Upper lobe of left lung (tissue), 4 donors: ENCODE data around the gene ZNF563.
"Not testable (repeated sequence)": the region's sequence is repeated elsewhere in the genome, so short reads cannot be mapped to it uniquely, and the experiment has no call there.

Source experiments
- CTCF ChIP-seq, 6 experiments: fragments of 450-650 bp in 4 of 6; fragments of 200-600 bp in 2 of 6; sonication (generic) in 2 of 6; IDR thresholded peaks; one replicate each; pipeline ENCODE4 v1.5.1; 2016 to 2019; ENCODE audit warnings: antibody characterized with exemption in 6 of 6
- EP300 ChIP-seq, 4 donors: sonication (generic); formaldehyde crosslinking; IDR thresholded peaks; one replicate each; pipeline ENCODE4 v1.5.1; 2017; ENCODE audit warnings: antibody characterized with exemption in 4 of 4, control low read depth in 2 of 4
- POLR2A ChIP-seq, 4 donors: fragments of 450-650 bp; IDR thresholded peaks; one replicate each; pipeline ENCODE4 v1.5.1; 2016 to 2017; ENCODE audit warnings: antibody characterized with exemption in 4 of 4, mild to moderate bottlenecking in 2 of 4
- POLR2AphosphoS5 ChIP-seq, 2 donors: sonication (generic); formaldehyde crosslinking; IDR thresholded peaks; one replicate each; pipeline ENCODE4 v1.5.1; 2017; ENCODE audit warnings: antibody characterized with exemption in 2 of 2

GRCh38 chr19:12308891-12309290 is 24.5 kb downstream of the ZNF563 start:
- not testable (repeated sequence) for TF ChIP-seq POLR2A, EP300, CTCF, POLR2AphosphoS5 (IDR thresholded peaks at IDR 0.05)
